ENCODE data around the gene C17orf113. TPM values are rescaled to one million over a fixed set of nuclear protein-coding genes. Genes with fewer than 3 reads are reported as not detected.

The C17orf113 gene
- total and polyA plus RNA-seq, 2 of the 13 experiments (the other 11 are each of a cell fraction or from before 2014, with no cell fraction given): 0.87 to 1.1 TPM

DNA sequence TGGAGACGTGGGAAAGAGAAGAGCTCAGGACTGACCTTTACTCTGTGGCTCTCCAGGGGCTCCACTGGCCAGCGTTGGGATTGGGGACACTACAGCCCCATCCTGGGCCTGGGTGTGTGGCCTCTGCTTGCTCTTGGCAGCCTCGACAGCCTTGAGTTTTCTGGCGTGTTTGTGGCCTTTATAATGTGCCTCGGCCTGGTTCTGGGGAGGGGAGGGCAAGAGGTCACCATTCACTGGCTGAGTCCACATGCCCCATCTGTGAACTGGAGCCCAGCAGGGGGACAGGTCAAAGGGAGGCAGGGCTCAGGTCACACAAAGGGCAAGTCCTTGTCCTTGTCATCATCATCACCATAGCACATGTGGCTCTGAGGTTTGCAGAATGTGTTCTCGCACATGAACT is 18.8 kb downstream of the C17orf113 start (continued):
- TF ChIP-seq BCL6 (CRISPR knock-in tag; IDR thresholded peaks at IDR 0.05) (peak; percentile 48; the same call in 1 of the 2 replicates), NR3C1 (CRISPR knock-in tag; IDR thresholded peaks at IDR 0.05) (no peak), EHMT2 (IDR thresholded peaks at IDR 0.05; ENCODE audit: borderline replicate concordance, low read depth, low read length) (no peak), NR2F1 (CRISPR knock-in tag; IDR thresholded peaks at IDR 0.05) (peak; percentile 80 to 91), SIX4 (CRISPR knock-in tag; IDR thresholded peaks at IDR 0.05) (no peak), MTF1 (CRISPR knock-in tag; IDR thresholded peaks at IDR 0.05) (no peak), ZNF709 (CRISPR knock-in tag; IDR thresholded peaks at IDR 0.05) (no peak), ZSCAN22 (CRISPR knock-in tag; IDR thresholded peaks at IDR 0.05) (no peak), CBX2 (IDR thresholded peaks at IDR 0.05; ENCODE audit: low read depth, low read length) (no peak), CBX2 (CRISPR knock-in tag; IDR thresholded peaks at IDR 0.05; ENCODE audit: low read depth) (no peak), SAP130 (CRISPR knock-in tag; IDR thresholded peaks at IDR 0.05; ENCODE audit: low read depth) (peak; percentile 22; the same call in 1 of the 2 replicates), RARA (CRISPR knock-in tag; IDR thresholded peaks at IDR 0.05) (peak; percentile 97), ZSCAN12 (CRISPR knock-in tag; IDR thresholded peaks at IDR 0.05) (no peak), MEF2D (CRISPR knock-in tag; IDR thresholded peaks at IDR 0.05) (no peak), GTF3A (CRISPR knock-in tag; conservative IDR thresholded peaks at IDR 0.05) (no peak), ZNF274 (CRISPR knock-in tag; IDR thresholded peaks at IDR 0.05) (no peak), GABPB1 (CRISPR knock-in tag; IDR thresholded peaks at IDR 0.05) (no peak), REPIN1 (CRISPR knock-in tag; IDR thresholded peaks at IDR 0.05; ENCODE audit: borderline replicate concordance, low read depth) (0 out of 2 replicates have a peak, but pooled peaks have one; percentile 56), RORA (CRISPR knock-in tag; IDR thresholded peaks at IDR 0.05) (no peak), EED (CRISPR knock-in tag; IDR thresholded peaks at IDR 0.05) (peak; percentile 73; the same call in 1 of the 2 replicates)
- TF ChIP-seq, protein P1, sequence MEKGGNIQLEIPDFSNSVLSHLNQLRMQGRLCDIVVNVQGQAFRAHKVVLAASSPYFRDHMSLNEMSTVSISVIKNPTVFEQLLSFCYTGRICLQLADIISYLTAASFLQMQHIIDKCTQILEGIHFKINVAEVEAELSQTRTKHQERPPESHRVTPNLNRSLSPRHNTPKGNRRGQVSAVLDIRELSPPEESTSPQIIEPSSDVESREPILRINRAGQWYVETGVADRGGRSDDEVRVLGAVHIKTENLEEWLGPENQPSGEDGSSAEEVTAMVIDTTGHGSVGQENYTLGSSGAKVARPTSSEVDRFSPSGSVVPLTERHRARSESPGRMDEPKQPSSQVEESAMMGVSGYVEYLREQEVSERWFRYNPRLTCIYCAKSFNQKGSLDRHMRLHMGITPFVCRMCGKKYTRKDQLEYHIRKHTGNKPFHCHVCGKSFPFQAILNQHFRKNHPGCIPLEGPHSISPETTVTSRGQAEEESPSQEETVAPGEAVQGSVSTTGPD (CRISPR knock-in tag; IDR thresholded peaks at IDR 0.05): no peak
- TF ChIP-seq, protein P2, sequence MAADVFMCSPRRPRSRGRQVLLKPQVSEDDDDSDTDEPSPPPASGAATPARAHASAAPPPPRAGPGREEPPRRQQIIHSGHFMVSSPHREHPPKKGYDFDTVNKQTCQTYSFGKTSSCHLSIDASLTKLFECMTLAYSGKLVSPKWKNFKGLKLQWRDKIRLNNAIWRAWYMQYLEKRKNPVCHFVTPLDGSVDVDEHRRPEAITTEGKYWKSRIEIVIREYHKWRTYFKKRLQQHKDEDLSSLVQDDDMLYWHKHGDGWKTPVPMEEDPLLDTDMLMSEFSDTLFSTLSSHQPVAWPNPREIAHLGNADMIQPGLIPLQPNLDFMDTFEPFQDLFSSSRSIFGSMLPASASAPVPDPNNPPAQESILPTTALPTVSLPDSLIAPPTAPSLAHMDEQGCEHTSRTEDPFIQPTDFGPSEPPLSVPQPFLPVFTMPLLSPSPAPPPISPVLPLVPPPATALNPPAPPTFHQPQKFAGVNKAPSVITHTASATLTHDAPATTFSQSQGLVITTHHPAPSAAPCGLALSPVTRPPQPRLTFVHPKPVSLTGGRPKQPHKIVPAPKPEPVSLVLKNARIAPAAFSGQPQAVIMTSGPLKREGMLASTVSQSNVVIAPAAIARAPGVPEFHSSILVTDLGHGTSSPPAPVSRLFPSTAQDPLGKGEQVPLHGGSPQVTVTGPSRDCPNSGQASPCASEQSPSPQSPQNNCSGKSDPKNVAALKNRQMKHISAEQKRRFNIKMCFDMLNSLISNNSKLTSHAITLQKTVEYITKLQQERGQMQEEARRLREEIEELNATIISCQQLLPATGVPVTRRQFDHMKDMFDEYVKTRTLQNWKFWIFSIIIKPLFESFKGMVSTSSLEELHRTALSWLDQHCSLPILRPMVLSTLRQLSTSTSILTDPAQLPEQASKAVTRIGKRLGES (CRISPR knock-in tag; IDR thresholded peaks at IDR 0.05; ENCODE audit: borderline replicate concordance): no peak
- TF ChIP-seq, protein P3, sequence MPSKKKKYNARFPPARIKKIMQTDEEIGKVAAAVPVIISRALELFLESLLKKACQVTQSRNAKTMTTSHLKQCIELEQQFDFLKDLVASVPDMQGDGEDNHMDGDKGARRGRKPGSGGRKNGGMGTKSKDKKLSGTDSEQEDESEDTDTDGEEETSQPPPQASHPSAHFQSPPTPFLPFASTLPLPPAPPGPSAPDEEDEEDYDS (CRISPR knock-in tag; IDR thresholded peaks at IDR 0.05): no peak
- TF ChIP-seq, protein P4, sequence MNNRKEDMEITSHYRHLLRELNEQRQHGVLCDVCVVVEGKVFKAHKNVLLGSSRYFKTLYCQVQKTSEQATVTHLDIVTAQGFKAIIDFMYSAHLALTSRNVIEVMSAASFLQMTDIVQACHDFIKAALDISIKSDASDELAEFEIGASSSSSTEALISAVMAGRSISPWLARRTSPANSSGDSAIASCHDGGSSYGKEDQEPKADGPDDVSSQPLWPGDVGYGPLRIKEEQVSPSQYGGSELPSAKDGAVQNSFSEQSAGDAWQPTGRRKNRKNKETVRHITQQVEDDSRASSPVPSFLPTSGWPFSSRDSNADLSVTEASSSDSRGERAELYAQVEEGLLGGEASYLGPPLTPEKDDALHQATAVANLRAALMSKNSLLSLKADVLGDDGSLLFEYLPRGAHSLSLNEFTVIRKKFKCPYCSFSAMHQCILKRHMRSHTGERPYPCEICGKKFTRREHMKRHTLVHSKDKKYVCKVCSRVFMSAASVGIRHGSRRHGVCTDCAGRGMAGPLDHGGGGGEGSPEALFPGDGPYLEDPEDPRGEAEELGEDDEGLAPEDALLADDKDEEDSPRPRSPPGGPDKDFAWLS (CRISPR knock-in tag; IDR thresholded peaks at IDR 0.05; ENCODE audit: borderline replicate concordance): no peak
- TF ChIP-seq, protein P5, sequence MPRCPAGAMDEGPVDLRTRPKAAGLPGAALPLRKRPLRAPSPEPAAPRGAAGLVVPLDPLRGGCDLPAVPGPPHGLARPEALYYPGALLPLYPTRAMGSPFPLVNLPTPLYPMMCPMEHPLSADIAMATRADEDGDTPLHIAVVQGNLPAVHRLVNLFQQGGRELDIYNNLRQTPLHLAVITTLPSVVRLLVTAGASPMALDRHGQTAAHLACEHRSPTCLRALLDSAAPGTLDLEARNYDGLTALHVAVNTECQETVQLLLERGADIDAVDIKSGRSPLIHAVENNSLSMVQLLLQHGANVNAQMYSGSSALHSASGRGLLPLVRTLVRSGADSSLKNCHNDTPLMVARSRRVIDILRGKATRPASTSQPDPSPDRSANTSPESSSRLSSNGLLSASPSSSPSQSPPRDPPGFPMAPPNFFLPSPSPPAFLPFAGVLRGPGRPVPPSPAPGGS (CRISPR knock-in tag; IDR thresholded peaks at IDR 0.05): no peak

Measured in HepG2 (cell line).